Measurements from ENCODE around the gene DHX9.

Gene DHX9

DNA sequence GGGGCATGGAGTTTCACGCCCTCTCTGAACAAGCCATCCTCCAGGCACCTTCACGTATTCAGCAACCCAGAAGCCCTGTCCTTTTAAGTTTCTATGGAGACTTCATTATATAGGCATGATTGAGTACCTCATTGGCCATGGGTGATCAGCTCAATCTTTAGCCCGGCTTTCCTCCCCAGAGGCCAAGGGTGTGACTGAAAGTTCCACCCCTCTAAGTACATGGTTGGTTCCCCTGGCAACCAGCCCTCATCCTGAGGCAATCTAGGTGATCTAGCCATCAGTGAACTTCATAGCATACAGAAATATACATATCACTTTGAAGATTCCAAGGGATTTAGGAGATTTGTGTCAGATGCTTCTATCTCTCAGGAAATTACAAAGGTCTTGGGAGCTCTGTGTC is 21.3 kb upstream of the DHX9 start:
- no peak overlapping the region for H3K27ac ChIP-seq
- no peak for TF ChIP-seq ZFX (IDR thresholded peaks at IDR 0.05; ENCODE audit: borderline replicate concordance)
- TF ChIP-seq, protein P1, sequence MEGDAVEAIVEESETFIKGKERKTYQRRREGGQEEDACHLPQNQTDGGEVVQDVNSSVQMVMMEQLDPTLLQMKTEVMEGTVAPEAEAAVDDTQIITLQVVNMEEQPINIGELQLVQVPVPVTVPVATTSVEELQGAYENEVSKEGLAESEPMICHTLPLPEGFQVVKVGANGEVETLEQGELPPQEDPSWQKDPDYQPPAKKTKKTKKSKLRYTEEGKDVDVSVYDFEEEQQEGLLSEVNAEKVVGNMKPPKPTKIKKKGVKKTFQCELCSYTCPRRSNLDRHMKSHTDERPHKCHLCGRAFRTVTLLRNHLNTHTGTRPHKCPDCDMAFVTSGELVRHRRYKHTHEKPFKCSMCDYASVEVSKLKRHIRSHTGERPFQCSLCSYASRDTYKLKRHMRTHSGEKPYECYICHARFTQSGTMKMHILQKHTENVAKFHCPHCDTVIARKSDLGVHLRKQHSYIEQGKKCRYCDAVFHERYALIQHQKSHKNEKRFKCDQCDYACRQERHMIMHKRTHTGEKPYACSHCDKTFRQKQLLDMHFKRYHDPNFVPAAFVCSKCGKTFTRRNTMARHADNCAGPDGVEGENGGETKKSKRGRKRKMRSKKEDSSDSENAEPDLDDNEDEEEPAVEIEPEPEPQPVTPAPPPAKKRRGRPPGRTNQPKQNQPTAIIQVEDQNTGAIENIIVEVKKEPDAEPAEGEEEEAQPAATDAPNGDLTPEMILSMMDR (IDR thresholded peaks at IDR 0.05): no peak

GRCh38 chr1:182823220-182823619 is 15.9 kb upstream of the DHX9 start:
- no peak overlapping the region for H3K27ac ChIP-seq
- TF ChIP-seq, protein P1 (IDR thresholded peaks at IDR 0.05): no peak
- no peak for TF ChIP-seq ZFX (IDR thresholded peaks at IDR 0.05; ENCODE audit: borderline replicate concordance)

- H3K27ac ChIP-seq: no peak overlapping the region
- no peak for TF ChIP-seq ZFX (IDR thresholded peaks at IDR 0.05; ENCODE audit: borderline replicate concordance)
- TF ChIP-seq, protein P1 (IDR thresholded peaks at IDR 0.05): no peak
These were observed 12.3 kb upstream of the DHX9 start for GRCh38 chr1:182826892-182827291.

DNA sequence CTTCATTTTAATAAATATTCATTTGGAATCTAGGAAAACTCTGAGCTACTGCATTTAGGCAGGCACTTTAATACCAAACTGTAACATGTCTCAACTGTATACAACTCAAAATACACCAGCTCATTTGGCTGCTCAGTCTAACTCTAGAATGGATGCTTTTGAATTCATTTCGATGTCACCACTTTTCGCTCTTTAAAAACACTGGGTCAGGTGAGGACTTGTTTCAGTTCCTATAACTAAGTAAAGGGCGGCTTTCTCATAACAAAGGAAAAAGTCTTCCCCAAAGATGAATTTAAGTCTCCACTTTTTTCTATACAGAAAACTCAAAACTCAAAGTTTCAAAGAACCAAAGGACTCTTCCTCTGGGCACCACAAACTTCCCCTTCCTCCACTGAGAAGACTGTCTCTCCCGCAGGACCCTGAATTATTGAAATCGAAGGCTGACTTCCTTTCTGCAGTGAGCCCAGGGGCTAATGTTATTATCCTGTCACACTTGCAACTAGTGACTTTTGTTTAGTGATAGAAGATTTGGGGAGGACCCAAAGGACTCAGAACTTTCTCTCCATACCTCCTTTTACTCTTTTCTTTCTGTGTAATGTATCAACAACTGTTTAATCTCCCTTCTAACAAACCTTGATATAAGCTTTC is 9.7 kb upstream of the DHX9 start:
- H3K27ac ChIP-seq: no peak overlapping the region
- TF ChIP-seq ZFX (IDR thresholded peaks at IDR 0.05; ENCODE audit: borderline replicate concordance): no peak
- TF ChIP-seq, protein P1 (IDR thresholded peaks at IDR 0.05): no peak

DNA sequence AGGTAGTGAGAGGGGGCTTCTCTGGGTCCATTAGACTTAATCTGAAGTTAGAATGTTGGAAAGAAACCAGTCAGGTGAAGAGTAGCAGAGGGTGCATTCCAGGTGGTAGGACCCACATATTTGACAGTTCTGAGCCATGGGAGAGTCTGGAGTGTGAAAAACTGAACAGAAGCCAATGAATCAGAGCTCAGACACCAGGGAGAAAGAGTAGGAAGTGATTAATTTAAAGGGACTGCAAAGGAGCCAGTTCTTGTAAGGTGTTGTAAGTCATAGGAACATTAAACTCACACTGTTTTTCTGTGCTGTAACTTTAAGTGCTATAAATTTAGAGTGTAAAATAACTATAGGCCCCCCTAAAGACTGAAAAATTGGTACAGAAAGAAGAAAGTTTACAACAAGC is 5.9 kb upstream of the DHX9 start:
- TF ChIP-seq, protein P1 (IDR thresholded peaks at IDR 0.05): no peak
- TF ChIP-seq ZFX (IDR thresholded peaks at IDR 0.05; ENCODE audit: borderline replicate concordance): no peak
- no peak overlapping the region for H3K27ac ChIP-seq

DNA sequence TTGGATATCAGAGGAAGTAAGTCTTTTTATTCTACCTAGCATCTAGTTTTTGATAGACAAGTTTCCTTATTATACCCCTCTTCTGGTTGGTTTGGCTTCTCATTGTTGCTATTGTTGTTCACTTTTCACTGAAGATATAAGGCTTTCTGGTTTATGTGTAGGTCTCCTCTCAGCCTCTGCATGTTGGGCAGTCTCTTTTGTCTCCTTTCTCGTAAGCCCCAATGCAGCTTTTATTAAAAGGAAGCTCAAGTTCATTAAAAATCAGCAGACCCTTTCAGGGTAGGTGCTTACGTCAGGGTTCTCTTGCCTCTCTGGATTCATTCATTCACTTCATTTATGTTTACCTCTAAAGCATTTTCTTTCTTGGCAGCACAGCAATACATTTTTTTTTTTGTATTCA is 4.8 kb upstream of the DHX9 start:
- no peak overlapping the region for H3K27ac ChIP-seq
- TF ChIP-seq, protein P1 (IDR thresholded peaks at IDR 0.05): no peak
- TF ChIP-seq ZFX (IDR thresholded peaks at IDR 0.05; ENCODE audit: borderline replicate concordance): no peak

DNA sequence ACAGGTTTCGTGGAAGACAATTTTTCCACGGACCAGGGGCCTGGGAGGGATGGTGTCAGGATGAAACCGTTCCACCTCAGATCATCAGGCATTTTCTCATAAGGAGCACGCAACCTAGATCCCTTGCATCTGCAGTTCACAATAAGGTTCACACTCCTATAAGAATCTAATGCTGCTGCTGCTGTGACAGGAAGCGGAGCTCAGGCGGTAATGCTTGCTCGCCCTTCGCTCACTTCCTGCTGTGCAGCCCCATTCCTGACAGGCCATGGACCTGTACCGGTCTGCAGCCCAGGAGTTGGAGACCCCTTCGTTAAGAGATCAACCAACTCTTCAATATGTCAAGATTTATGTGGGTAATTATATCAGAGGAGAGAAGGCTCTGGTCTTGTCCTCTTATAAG is 3.3 kb upstream of the DHX9 start:
- no peak for TF ChIP-seq ZFX (IDR thresholded peaks at IDR 0.05; ENCODE audit: borderline replicate concordance)
- TF ChIP-seq, protein P1 (IDR thresholded peaks at IDR 0.05): no peak

More for the DNA sequence above, 3.3 kb upstream of the DHX9 start:
- no peak overlapping the region for H3K27ac ChIP-seq

Data from 22Rv1 (cell line).